ENCODE results near the gene FAM3C. TPM values are rescaled to one million over a fixed set of nuclear protein-coding genes. Genes with fewer than 3 reads are reported as not detected.

Gene FAM3C
- total and polyA plus RNA-seq, 7 donors: 16.0 to 26.1 (median 17.7) TPM

DNA sequence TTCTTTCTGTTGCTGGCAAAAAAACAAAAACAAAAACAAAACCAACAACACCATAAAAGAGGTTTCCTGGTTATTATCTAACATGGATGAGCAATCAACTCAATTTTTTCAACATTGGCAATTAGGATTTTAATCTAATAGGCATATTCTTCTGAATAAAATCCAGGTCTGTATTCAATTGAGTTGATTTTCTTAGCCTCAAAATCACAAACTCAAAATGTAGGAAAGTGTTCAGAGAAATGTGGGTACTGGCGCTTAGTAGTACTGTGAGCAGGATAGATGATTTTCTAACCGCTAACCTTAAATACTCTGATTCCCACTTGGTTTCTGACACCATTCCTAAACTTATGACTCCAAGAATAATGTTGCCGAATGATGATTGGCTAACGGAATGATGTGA, 61.7 kb downstream of the FAM3C start:
- no peak overlapping the region for H3K27ac ChIP-seq
- WGBS, 3 donors: 95 to 96% (median 96%) methylated on average over 4 of the region's 4 CpGs
- intact Hi-C loops (cut with DNase I): loop anchor here in 1 of 2 donors (10.0 kb wide), 1 partner anchor 210 kb away; no protein-coding TSS in a partner anchor
- ATAC-seq (no peak), DNase-seq (no peak)
- peaks cover 0 to 51% (median 7%) of the 10 kb centered on the region in 3 donors for H3K27me3 ChIP-seq (ENCODE audit: insufficient read depth in 3 of 3, low read length in 2 of 3)
- no peaks in the 10 kb centered on the region for H3K36me3 ChIP-seq (ENCODE audit: insufficient read depth in 1 of 2, low read depth in 1 of 2)
- no peaks in the 10 kb centered on the region for H3K9me3 ChIP-seq
- H3K4me3 ChIP-seq: no peak overlapping the region
- TF ChIP-seq, protein P1, sequence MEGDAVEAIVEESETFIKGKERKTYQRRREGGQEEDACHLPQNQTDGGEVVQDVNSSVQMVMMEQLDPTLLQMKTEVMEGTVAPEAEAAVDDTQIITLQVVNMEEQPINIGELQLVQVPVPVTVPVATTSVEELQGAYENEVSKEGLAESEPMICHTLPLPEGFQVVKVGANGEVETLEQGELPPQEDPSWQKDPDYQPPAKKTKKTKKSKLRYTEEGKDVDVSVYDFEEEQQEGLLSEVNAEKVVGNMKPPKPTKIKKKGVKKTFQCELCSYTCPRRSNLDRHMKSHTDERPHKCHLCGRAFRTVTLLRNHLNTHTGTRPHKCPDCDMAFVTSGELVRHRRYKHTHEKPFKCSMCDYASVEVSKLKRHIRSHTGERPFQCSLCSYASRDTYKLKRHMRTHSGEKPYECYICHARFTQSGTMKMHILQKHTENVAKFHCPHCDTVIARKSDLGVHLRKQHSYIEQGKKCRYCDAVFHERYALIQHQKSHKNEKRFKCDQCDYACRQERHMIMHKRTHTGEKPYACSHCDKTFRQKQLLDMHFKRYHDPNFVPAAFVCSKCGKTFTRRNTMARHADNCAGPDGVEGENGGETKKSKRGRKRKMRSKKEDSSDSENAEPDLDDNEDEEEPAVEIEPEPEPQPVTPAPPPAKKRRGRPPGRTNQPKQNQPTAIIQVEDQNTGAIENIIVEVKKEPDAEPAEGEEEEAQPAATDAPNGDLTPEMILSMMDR (IDR thresholded peaks at IDR 0.05): no peak
- H3K4me1 ChIP-seq: peaks cover 8% of the 10 kb centered on the region

DNA sequence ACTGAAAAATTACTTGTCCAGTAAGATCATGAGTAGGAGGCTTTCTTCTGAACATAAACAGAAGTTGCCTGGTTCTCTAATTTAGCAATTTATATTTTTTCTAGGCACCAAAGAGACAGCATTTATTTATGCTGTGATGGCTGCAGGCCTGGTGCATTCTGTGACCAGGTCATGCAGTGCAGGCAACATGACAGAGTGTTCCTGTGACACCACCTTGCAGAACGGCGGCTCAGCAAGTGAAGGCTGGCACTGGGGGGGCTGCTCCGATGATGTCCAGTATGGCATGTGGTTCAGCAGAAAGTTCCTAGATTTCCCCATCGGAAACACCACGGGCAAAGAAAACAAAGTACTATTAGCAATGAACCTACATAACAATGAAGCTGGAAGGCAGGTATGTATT, 64.5 kb downstream of the FAM3C start:
- ATAC-seq (no peak), DNase-seq (no peak)
- 82 to 85% (median 84%) methylated on average over 5 of the region's 5 CpGs for WGBS, 3 donors
- H3K4me3 ChIP-seq: no peak overlapping the region
- no peak overlapping the region for H3K27ac ChIP-seq
- peaks cover 0 to 73% (median 19%) of the 10 kb centered on the region in 3 donors for H3K27me3 ChIP-seq (ENCODE audit: insufficient read depth in 3 of 3, low read length in 2 of 3)
- TF ChIP-seq, protein P1 (IDR thresholded peaks at IDR 0.05): no peak
- peaks cover 9% of the 10 kb centered on the region for H3K4me1 ChIP-seq
- H3K9me3 ChIP-seq: no peaks in the 10 kb centered on the region
- intact Hi-C loops (cut with DNase I): loop anchor here in 1 of 2 donors (10.0 kb wide), 1 partner anchor 207 kb away; no protein-coding TSS in a partner anchor
- H3K36me3 ChIP-seq (ENCODE audit: insufficient read depth in 1 of 2, low read depth in 1 of 2): no peaks in the 10 kb centered on the region

DNA sequence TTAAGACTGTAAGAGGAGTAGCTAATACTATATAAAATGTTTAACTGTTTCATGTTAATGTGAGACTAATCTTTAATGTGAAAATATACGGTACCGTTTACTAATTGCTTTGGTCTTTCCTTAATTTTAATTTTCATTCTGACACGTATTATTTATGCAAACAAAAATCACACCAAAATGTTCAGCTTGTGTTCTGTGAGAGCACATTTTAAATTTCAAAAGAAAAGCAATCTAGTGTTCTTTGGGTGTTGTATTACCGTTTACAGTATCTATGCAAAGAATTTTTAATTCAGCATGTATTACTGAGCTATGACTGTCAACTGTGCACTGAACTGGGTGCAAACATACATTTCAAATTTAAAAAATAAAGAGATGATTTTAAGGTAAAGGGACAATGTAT, 65.1 kb downstream of the FAM3C start:
- Histone ChIP-seq H3K27me3 (ENCODE audit: insufficient read depth in 3 of 3, low read length in 2 of 3) (peaks cover 0 to 78% (median 19%) of the 10 kb centered on the region in 3 donors), H3K4me3 (no peak overlapping the region), H3K4me1 (peaks cover 9% of the 10 kb centered on the region), H3K27ac (no peak overlapping the region), H3K36me3 (ENCODE audit: insufficient read depth in 1 of 2, low read depth in 1 of 2) (no peaks in the 10 kb centered on the region), H3K9me3 (no peaks in the 10 kb centered on the region)
- 67 to 79% (median 71%) methylated on average over 4 of the region's 4 CpGs for WGBS, 3 donors
- ATAC-seq (no peak), DNase-seq (no peak)
- TF ChIP-seq, protein P1 (IDR thresholded peaks at IDR 0.05): no peak
- intact Hi-C loops (cut with DNase I): loop anchor here in 1 of 2 donors (10.0 kb wide), 1 partner anchor 206 kb away; no protein-coding TSS in a partner anchor

DNA sequence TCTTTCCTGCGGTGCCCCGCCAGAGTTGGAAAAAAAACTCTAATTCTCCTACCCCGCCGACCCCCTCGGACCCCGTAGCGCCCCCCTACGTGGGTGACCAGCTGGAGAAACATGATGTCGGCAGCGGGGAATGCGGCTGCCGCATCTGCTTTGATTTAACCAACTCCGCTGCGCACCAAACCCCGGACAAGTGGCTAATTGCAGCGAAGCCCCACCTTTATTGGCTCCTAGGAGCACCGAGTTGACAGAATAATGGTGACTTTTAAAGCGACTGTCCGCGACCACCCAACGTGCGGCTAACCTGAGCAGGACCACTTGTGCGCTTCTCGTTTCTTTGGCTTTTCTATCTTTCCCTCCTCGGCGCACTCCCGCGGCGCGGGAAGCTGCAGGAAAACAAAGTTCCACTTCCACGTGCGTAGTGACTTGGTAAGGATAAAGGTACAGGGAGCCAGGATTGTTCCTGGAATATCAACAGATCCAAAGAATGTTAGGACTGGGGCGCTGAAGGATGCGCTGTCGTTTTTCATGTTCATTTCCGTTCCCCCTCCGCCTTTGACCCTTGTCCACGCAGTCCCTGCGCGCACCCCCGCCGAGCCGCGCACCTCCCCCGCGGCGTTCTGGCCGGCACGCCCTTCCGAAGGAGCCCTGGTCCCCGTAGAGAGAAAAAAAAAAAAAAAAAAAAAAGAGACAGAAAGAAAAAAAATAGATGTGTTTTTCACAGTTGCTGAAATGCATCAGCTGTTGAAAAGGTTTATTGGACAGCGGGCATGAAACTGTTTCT, 65.9 kb downstream of the FAM3C start:
- no peak for DNase-seq
- ATAC-seq: peak in 2 of 4 donors; percentile 15 to 41
- Histone ChIP-seq H3K27ac (no peak overlapping the region), H3K4me3 (peak overlapping the region; percentile 65), H3K9me3 (no peaks in the 10 kb centered on the region), H3K36me3 (ENCODE audit: insufficient read depth in 1 of 2, low read depth in 1 of 2) (no peaks in the 10 kb centered on the region), H3K27me3 (ENCODE audit: insufficient read depth in 3 of 3, low read length in 2 of 3) (peaks cover 0 to 79% (median 19%) of the 10 kb centered on the region in 3 donors), H3K4me1 (peaks cover 9% of the 10 kb centered on the region)
- intact Hi-C loops (cut with DNase I): loop anchor here in 1 of 2 donors (10.0 kb wide), 1 partner anchor 205 kb away; no protein-coding TSS in a partner anchor
- 1 to 2% (median 1%) methylated on average over 52 of the region's 52 CpGs for WGBS, 3 donors
- TF ChIP-seq, protein P1 (IDR thresholded peaks at IDR 0.05): no peak

Data from psoas muscle (tissue), 8 donors.